ENCODE data around the gene ATP8B1. TPM values are rescaled to one million over a fixed set of nuclear protein-coding genes. Genes with fewer than 3 reads are reported as not detected.
A peak's percentile ranks its signal among the peaks of the same experiment; 100 is the strongest.

The ATP8B1 gene
- total RNA-seq, 2 experiments from 2014 or later, result 0.26 TPM; not detected in 1

DNA sequence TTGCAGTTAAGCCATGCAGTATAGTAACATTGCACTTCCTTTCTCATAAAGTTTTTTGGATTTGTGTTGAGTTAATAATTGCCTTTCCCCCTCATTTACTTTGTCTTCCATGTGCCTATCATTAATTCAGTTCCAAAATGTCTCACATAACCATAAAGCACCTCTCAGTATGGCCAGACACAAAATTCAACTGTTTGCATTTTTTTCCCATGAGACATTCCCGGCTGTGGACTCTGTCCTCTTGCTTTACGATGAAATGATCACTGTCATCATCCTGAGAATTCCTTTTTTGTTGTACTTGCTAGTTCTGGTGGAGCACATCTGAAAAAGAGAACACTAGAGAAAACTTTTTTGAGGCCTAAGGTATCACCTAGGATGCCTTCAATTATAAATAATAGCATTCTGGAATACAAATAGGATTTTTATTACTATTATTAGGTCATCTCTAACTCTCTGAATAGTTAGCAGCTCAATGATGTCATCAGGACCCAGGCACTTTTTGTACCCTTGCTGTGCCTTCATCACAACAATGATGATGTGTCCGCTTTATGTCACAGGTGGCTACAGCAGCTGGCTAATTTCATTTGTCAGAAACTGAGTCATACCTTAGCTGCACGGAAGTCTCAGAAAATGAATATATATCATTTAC lies 8.5 kb upstream of the ATP8B1 start:
- CTCF ChIA-PET, result interaction anchor here (0.6 to 1.1 kb wide), 3 partner anchors 8 to 586 kb away, joined by 3 read pairs; no protein-coding TSS in a partner anchor
- Mint-ChIP-seq H3K9me3 (ENCODE audit: low read depth) (peaks cover 8% of the 10 kb centered on the region), H3K27ac (no peak overlapping the region), H3K4me3 (no peak overlapping the region), H3K36me3 (peaks cover 3% of the 10 kb centered on the region), H3K4me1 (no peaks in the 10 kb centered on the region), H3K27me3 (peaks cover 34% of the 10 kb centered on the region)
- DNase-seq (no peak), ATAC-seq (no peak)

DNA sequence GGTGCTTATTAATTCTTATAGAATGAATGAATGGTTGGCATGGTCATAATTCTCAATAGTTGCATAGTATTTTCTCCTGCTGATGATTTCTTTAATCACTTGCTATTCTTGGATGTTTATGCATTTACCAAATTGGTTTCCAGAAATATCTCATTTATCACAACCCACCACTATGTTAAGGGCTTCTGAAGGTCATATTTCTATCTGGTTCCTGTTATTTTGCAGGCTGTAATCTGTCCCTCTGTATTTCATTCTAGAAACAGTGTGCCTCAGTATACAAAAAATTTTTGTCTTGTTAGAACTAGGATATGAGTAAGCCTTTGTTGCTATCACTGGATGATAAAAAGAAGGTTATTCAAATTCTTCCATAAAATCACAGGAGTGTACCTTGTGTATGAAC lies 6.1 kb upstream of the ATP8B1 start:
- DNase-seq, result no peak
- H3K27me3 Mint-ChIP-seq, result peaks cover 42% of the 10 kb centered on the region
- H3K36me3 Mint-ChIP-seq, result peaks cover 3% of the 10 kb centered on the region
- no peak for ATAC-seq
- H3K27ac Mint-ChIP-seq, result no peak overlapping the region
- H3K4me3 Mint-ChIP-seq, result no peak overlapping the region
- CTCF ChIA-PET, result no interaction called here
- peaks cover 8% of the 10 kb centered on the region for H3K9me3 Mint-ChIP-seq (ENCODE audit: low read depth)
- no peaks in the 10 kb centered on the region for H3K4me1 Mint-ChIP-seq

DNA sequence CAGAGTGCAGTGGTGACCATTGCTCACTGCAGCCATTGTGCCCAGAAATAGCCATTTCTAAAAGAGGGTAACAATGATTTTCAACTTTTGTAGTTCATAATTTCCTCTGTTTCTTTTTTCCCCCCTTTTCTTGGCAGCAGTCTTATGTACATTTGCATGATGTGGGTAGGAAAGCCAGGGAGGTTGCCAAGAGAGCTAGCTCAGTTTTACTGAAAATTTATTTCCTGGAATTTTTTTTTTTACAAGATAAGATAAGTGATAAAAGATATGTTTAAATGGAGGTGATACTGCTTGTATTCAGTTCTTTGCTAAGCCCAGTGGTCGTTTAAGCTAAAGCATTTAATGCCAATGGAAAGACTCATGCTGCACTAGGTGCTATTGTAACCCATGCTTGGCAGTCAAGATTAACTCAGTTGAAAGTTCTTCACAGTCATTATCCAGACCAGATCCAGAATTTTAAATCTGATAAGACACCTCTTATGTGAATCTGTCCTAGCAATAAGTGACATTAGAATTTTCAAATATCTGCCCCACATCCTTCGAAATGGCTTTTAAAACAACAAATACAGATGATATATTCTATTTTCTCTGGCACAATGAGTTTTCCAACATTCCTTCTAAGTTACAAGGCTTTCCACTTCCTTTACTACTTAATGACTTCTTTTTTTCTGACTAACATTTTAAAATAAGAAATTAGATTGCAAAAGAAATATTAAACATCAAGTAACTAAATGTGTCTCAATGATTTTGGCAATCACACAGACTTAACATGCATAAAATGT lies 4.4 kb upstream of the ATP8B1 start:
- ATAC-seq (no peak), DNase-seq (no peak)
- peaks cover 50% of the 10 kb centered on the region for H3K27me3 Mint-ChIP-seq
- peaks cover 2% of the 10 kb centered on the region for H3K4me1 Mint-ChIP-seq
- H3K36me3 Mint-ChIP-seq, result no peaks in the 10 kb centered on the region
- peaks cover 4% of the 10 kb centered on the region for H3K9me3 Mint-ChIP-seq (ENCODE audit: low read depth)
- CTCF ChIA-PET, result no interaction called here
- H3K4me3 Mint-ChIP-seq, result no peak overlapping the region
- H3K27ac Mint-ChIP-seq, result no peak overlapping the region

DNA sequence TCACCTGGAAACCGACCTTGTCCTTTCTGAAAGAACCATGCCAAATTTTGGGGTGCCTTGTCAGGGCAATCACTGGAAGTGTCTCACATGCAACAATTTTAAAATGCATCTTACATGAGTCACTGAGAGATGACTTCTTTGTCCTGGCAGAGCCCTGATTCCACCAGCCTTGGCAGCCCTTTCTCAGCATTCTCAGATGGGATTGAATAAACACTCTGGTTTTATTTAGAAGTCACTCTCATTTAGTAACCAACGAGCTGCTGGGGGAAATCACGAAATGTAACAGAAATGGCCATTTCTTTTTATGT lies 3.8 kb upstream of the ATP8B1 start:
- Mint-ChIP-seq H3K9me3 (ENCODE audit: low read depth) (peaks cover 4% of the 10 kb centered on the region), H3K4me1 (peaks cover 5% of the 10 kb centered on the region), H3K36me3 (no peaks in the 10 kb centered on the region), H3K27me3 (peaks cover 56% of the 10 kb centered on the region), H3K4me3 (no peak overlapping the region), H3K27ac (no peak overlapping the region)
- DNase-seq (no peak), ATAC-seq (no peak)
- CTCF ChIA-PET, result no interaction called here

DNA sequence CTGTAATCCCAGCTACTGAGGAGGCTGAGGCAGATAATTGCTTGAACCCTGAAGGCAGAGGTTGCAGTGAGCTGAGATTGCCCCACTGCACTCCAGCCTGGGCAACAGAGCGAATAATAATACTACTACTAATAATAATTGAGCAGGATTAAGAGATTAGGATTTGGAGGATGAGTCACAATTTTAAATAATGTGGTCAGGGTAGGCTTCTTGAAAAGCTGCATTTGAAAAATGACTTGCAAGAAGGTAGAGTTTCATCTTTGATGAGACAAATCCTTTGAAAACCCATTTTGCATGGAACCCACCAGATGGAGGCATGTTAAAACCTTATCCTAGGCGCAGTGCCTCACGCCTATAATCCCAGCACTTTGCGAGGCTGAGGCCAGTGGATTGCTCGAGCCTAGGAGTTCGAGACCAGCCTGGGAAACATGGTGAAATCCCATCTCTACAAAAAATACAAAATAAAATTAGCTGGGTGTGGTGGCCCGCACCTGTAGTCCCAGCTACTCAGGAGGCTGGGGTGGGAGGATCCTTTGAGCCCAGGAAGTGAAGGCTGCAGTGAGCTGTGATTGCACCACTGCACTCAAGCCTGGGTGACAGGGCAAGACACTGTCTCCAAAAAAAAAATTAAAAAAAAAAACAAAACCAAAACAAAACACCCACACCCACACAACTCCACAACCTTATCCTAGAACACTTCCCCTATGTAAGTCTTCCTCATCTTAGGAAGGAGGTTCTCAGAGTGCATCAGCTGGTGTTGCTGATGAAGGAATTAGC lies 3.3 kb upstream of the ATP8B1 start:
- H3K4me1 Mint-ChIP-seq, result peaks cover 10% of the 10 kb centered on the region
- no peak overlapping the region for H3K27ac Mint-ChIP-seq
- CTCF ChIA-PET, result no interaction called here
- H3K27me3 Mint-ChIP-seq, result peaks cover 61% of the 10 kb centered on the region
- peaks cover 3% of the 10 kb centered on the region for H3K9me3 Mint-ChIP-seq (ENCODE audit: low read depth)
- ATAC-seq (no peak), DNase-seq (no peak)
- H3K4me3 Mint-ChIP-seq, result no peak overlapping the region
- no peaks in the 10 kb centered on the region for H3K36me3 Mint-ChIP-seq

DNA sequence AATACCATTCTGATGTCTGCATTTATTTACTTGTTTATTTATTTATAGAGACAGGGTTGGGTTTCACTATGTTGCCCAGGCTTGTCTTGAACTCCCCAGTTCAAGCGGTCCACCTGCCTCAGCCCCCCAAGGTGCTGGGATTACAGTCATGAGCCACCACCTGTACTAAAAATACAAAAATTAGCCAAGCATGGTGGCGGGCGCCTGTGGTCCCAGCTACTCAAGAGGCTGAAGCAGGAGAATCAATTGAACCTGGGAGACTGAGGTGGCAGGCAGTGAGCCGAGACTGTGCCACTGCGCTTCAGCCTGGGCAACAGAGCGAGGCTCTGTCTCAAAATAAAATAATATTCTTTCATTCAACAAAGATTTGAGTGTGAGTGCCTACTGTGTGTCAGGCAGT lies 2.0 kb upstream of the ATP8B1 start:
- Mint-ChIP-seq H3K4me1 (peaks cover 13% of the 10 kb centered on the region), H3K36me3 (no peaks in the 10 kb centered on the region), H3K27ac (no peak overlapping the region), H3K27me3 (peaks cover 70% of the 10 kb centered on the region), H3K4me3 (no peak overlapping the region), H3K9me3 (ENCODE audit: low read depth) (no peaks in the 10 kb centered on the region)
- DNase-seq (no peak), ATAC-seq (no peak)
- CTCF ChIA-PET, result no interaction called here

DNA sequence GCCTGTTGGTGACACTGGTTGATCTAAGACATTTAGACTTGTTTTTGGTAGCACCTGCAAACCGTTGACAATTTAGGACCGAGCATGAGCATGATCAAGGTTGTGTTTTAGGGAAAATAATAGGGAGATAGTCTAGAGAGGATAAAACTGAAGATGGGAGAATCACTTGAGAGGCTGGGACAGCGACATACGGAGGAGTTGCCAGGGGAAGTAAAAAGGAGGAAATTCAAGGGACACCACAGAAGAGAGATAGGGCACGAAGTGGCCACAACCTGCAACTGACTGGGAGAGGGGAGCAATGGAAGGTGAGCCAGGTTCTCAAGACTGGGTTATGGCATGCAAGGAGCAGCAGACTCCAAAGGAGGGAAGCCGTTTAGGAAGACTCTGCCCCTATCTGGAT lies 1.4 kb upstream of the ATP8B1 start:
- Mint-ChIP-seq H3K4me1 (peaks cover 13% of the 10 kb centered on the region), H3K36me3 (no peaks in the 10 kb centered on the region), H3K4me3 (no peak overlapping the region), H3K9me3 (ENCODE audit: low read depth) (no peaks in the 10 kb centered on the region), H3K27me3 (peaks cover 74% of the 10 kb centered on the region), H3K27ac (no peak overlapping the region)
- DNase-seq (no peak), ATAC-seq (no peak)
- CTCF ChIA-PET, result no interaction called here

DNA sequence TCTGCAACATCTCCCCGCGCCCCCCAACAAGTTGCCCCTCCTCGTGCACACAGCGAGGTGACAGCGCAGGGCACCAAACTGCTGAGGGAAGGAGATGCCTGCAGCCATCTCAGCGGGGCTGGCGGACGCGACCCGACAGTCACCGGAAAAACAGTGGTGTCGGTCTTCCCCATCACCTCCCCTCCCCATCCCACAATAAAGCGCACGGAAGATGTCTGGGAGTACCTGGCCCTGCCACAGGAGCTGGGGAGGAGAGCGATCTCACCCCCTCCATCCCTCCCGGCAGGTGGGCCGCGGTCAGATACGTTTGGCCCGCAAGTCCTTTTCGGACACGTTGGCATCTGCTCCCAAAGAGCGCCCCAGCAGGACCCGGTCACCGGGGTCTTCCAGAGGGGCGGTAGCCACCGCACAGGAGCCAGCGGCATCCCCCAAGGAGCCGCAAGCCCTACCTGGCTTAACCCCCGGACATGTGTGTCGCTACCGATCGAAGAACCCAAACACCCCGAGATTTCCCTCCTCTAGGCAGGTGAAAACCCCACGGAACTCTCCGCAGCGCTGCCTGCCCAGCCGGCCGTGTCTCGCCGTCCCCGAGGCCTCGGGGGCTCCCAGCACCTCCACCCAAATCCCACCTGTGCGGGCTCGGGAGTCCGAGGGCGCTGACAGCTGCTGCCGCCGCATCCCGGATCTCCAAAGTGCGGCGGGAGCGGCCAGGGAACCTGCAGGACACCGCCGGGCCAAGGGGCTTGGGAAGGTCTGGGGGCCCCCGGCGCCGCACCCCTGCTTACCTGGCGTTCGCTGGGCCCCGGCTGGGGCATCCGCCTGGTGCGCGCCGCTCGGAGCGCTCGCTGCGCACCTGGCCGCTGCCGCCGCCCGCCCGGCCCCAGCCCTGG lies 657 bp downstream of the ATP8B1 start:
- Mint-ChIP-seq H3K36me3 (no peaks in the 10 kb centered on the region), H3K4me1 (peaks cover 13% of the 10 kb centered on the region), H3K4me3 (peak overlapping the region; percentile 52), H3K27ac (no peak overlapping the region), H3K9me3 (ENCODE audit: low read depth) (no peaks in the 10 kb centered on the region), H3K27me3 (peaks cover 66% of the 10 kb centered on the region)
- ATAC-seq (peak; percentile 12), DNase-seq (no peak)
- CTCF ChIA-PET, result no interaction called here

DNA sequence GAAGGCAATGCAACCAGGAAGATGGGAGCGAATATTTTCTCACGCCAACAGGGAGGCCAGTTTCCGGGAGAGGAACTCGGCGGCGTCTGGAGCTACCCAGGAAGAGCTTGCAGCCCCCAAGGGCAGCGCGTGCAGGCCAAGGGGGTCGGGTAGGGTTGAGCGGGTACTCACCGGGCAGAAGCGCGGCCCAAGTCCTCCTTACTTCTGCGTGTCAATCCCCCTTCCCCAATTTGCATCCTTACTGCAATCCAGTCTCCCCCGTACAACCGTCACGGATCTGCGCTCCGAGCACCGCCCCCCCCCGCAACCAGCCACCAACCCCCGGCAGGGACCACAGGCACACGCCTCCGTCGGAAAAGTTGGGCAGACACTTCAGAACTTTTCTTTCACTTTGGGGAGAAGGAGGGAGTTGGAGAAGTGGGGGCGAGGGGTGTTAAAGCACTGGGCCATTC lies 1.3 kb downstream of the ATP8B1 start:
- H3K27ac Mint-ChIP-seq, result no peak overlapping the region
- DNase-seq (no peak), ATAC-seq (peak; percentile 23)
- H3K4me3 Mint-ChIP-seq, result peak overlapping the region; percentile 52
- H3K4me1 Mint-ChIP-seq, result peaks cover 13% of the 10 kb centered on the region
- CTCF ChIA-PET, result no interaction called here
- no peaks in the 10 kb centered on the region for H3K36me3 Mint-ChIP-seq
- peaks cover 68% of the 10 kb centered on the region for H3K27me3 Mint-ChIP-seq
- no peaks in the 10 kb centered on the region for H3K9me3 Mint-ChIP-seq (ENCODE audit: low read depth)

DNA sequence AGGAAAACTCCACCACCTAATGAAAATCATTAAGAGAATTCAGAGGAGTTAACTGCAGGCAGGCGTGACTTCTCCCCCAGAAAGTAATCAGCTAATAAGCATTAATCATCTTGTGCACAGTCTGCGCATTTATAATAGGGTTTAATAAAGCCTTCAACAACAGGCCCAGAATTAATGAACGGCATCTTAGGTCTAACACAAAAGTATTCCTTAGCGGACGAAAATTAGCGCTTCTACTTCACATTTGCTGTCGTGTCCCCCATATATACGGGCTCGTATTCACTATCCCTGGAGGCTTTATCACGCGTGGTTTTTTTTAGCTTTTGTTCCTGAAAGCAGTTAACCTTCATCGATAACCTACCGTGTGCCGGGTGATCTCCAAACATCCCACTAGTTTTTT lies 1.8 kb downstream of the ATP8B1 start:
- CTCF ChIA-PET, result no interaction called here
- Mint-ChIP-seq H3K4me1 (peaks cover 13% of the 10 kb centered on the region), H3K36me3 (no peaks in the 10 kb centered on the region), H3K27ac (no peak overlapping the region), H3K4me3 (peak overlapping the region; percentile 52), H3K9me3 (ENCODE audit: low read depth) (no peaks in the 10 kb centered on the region), H3K27me3 (peaks cover 70% of the 10 kb centered on the region)
- ATAC-seq (no peak), DNase-seq (no peak)

DNA sequence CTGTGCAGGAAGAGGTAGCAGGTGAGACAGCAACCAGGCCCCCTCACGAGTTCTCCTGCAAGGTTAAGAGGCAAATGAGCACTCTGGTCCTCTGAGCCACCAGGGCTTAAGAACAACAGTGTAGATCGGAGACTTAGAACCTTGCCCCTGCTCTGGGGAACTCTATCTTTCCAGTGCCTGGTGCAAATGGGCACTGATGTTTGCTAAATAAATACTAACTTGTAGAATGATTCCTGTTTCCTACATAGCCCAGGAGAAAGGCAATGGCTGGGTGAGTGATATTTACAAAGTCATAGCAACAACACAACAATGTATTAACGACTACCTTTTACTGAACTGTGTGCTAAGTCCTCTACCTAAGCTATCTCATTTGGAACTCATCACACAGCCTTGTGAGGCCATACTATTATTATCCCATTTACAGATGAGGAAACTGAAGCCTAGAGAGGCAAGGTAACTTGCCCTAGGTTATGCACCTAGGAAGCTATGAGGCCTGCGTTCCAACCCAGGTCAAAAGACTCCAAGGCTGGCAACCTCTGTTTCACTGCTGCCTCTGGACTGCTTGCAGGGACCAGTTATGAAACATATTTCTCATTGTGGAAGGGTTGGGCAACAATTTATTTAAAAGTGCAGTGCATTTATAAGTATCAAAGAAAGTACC lies 4.3 kb downstream of the ATP8B1 start:
- H3K9me3 Mint-ChIP-seq (ENCODE audit: low read depth), result no peaks in the 10 kb centered on the region
- no peak overlapping the region for H3K4me3 Mint-ChIP-seq
- H3K4me1 Mint-ChIP-seq, result peaks cover 12% of the 10 kb centered on the region
- peaks cover 53% of the 10 kb centered on the region for H3K27me3 Mint-ChIP-seq
- no peaks in the 10 kb centered on the region for H3K36me3 Mint-ChIP-seq
- H3K27ac Mint-ChIP-seq, result no peak overlapping the region
- DNase-seq (no peak), ATAC-seq (no peak)
- CTCF ChIA-PET, result no interaction called here

DNA sequence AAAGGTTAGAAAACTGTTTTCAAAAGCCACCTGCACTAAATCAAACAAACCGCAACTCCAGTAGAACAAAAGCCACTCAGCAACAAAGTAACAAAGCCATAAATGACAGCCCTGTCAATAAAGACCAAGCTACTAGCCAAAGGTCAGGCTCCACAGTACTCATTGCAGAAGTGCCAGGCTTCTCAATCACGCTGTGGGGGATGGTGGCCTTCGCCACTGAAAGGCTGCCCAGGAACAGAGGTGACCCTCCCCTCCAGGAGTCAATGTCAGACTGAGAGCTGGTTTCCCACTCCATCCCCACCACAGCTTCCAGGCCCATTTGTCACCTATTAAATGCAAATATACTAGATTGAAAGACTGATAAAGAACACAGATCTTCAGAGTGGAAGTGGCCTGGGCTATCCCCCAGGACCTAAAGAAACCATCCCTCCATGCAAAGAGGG lies 5.9 kb downstream of the ATP8B1 start:
- Mint-ChIP-seq H3K27me3 (peaks cover 51% of the 10 kb centered on the region), H3K36me3 (no peaks in the 10 kb centered on the region), H3K4me3 (no peak overlapping the region), H3K9me3 (ENCODE audit: low read depth) (no peaks in the 10 kb centered on the region), H3K27ac (no peak overlapping the region), H3K4me1 (peaks cover 12% of the 10 kb centered on the region)
- DNase-seq, result no peak
- ATAC-seq, result no peak
- CTCF ChIA-PET, result no interaction called here
